GM21786 (cell line): ENCODE measurements around the gene SNX21.
"Not testable (repeated sequence)": the region's sequence is repeated elsewhere in the genome, so short reads cannot be mapped to it uniquely, and the experiment has no call there.

Experiments
- ATAC-seq: cut with Tn5 transposase; IDR thresholded peaks from one replicate; pipeline ENCODE4 v1.9.1; 2021; ENCODE audit not compliant: unreplicated experiment

Gene SNX21

DNA sequence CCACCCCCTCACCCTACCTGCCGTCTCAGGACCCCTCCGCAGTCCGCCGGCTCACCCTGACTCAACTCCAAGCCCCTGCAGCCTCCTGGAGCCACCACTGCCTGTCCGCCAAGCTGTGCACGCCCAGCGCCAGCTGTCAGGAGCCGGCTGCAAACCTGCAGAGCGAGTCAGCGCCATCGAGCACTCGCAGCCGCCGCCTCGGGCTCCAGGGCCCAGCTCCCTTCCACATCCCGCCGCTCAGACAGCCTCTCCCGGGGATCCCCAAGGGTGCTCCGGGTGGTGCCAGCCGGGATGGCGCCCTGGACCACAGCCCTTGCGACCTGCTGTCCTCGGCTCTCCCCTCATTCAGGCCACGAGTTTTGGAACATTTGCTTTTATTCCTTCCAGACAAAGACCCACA lies 10.7 kb upstream of the SNX21 start:
- no peak for ATAC-seq

DNA sequence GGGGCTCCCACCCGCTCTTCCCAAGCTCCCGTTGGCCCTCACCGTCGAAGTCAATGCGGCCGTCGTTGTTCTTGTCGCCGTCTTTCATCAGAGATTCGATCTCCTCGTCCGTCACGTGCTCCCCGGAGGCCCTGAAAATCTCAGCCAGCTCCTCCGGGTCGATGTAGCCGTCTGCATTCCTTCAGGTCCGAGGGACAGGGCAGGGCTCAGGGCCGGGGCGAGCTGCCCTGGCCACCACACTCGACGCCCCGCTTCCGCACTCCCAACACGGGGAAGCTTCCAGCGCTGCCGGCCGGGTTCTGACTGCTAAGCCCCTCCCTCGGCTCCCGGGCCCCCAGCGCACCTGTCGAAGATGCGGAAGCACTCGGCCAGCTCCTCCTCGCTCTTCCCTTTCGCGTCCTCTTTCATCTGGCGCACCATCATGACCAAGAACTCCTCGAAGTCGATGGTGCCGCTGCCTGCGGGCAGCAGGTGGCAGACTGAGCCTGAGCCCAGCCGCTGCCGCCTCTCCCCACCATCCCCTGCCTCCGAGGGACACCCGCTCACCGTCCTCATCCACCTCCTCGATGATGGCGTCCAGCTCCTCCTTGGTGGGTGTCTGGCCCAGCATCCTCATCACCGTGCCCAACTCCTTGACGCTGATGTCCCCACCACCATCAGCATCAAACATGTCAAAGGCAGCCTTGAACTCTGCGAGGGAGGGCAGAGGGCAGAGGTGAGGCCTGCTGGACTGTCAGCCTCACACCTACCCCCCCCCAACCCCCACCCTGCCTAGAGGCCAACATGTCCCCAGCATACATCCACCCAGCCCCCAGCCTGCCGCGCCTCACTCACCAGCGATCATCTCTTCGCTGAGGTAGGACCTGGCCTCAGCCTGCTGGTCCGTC lies 9.4 kb upstream of the SNX21 start:
- ATAC-seq = no peak

DNA sequence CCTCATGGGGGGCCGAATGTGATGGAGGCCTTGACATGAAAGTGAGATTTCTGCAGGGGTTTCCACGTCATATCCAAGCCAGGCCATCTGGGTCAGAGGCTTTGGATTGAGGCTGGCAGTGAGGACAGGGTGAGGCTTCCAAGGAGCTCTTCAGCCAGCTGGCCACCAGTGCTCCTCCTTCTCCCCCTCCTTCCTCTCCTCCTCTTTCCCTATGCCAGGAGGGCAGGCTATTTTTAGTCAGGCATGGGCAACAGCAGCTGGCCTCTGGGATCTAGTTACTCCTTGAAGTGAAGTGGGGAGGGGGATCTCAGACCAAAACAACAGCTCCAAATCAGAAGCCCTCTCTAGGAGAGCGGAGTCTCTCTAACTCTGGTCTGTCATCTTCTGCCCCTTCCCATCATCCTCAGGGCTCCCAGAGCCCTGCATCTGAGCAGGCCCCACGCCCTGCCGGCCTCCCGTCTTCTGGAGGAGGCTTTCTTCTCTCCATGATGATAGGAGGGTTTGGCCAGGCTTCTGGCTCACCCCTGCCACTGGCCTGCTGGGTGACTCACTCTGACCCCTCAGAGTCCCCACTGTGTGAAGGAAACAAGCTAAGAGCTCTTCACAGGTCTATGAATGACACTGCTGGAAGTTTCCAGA lies 7.1 kb upstream of the SNX21 start:
- no peak for ATAC-seq

DNA sequence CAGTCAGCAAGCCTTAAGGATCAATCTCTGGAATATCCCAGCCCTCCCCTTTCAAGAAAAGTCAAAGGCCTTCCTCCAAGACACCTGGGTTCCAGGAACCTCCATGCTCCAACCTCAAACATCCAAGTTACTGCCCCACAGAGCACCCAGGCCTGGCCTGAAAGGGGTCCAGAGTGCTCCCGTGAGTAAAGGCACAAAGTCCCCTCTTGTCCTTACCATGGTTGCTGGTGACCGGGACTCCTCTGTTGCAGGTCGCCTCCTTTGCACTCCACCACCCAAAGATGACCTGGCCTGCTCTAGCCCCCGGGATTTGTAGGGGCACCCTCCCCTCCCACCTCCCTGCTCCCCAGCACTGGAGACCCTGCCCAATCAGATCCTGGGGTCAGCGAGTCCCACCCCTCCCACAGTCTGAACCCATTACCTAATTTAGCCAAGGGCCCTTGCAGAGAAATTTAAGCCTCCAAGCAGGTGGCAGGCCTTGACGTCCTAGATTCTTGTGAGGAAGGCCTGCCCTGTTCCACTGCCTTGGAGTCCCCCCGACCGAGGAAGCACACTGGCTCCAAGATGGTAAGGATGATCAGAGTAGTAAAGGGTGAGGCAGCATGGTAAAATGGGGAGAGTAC lies 6.5 kb upstream of the SNX21 start, which contains the start of gene TNNC2:
Gene TNNC2 (minus strand): TSS at position 283 of the 623 bp plus-strand sequence. CDS start 64 bp downstream, at position 219.
- no peak for ATAC-seq

DNA sequence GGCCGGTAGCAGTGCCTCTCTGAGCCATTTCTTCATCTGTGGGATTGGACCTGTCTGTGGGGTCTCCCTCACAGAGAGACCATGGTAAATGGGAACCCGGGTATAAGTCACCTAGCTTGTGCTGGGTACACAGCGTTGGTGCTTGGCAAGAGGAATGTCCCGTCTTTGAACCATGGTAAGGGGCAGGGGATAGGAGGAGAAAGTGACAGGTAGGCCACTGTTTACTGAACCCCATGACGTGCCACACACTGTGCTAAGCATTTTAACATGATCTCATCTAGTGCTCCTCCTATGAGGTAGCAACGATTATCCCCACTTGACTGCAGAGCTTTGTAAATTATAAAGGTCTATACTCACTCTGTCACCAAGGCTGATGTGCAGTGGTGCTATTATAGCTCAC lies 5.9 kb upstream of the SNX21 start:
- no peak for ATAC-seq

DNA sequence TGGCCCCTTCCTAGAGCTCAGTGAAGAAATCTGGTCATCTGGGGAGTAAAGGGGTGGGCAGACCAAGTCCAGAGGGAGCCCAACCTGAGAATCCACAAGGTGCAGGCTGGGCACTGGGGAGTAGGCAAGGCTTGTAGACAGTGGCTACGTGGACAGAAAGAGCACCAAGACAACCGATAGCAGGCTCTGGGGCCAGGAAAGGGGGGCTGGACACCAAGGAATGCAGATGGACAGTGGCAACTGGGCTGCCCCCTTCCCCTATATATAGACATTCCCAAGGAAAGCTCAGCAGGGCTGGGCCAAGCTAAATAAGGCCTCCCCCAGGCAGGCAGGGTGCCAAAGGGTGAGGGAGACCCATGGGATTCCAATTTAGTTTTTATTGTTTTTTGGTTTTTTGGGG lies 5.0 kb upstream of the SNX21 start:
- no peak for ATAC-seq

- not testable (repeated sequence) for ATAC-seq
These were observed 3.9 kb upstream of the SNX21 start for GRCh38 chr20:45829673-45830106.

DNA sequence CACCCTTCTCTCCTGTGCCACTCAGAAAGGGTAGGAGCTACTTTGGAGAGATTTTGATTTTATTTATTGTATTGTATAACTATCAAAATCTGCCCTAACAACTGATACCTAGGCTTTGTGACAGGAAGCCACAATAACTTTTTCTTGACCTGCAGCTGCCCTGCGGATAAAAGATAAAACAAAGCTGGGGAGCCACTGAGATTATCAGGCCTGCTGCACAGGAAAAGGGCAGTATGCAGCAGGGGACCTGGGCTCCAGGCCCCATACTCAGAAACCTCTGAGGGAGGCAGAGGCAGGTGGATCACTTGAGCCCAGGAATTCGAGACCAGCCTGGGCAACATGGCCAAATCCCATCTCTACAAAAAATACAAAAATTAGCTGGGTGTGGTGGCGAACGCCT lies 980 bp upstream of the SNX21 start:
- ATAC-seq = no peak

DNA sequence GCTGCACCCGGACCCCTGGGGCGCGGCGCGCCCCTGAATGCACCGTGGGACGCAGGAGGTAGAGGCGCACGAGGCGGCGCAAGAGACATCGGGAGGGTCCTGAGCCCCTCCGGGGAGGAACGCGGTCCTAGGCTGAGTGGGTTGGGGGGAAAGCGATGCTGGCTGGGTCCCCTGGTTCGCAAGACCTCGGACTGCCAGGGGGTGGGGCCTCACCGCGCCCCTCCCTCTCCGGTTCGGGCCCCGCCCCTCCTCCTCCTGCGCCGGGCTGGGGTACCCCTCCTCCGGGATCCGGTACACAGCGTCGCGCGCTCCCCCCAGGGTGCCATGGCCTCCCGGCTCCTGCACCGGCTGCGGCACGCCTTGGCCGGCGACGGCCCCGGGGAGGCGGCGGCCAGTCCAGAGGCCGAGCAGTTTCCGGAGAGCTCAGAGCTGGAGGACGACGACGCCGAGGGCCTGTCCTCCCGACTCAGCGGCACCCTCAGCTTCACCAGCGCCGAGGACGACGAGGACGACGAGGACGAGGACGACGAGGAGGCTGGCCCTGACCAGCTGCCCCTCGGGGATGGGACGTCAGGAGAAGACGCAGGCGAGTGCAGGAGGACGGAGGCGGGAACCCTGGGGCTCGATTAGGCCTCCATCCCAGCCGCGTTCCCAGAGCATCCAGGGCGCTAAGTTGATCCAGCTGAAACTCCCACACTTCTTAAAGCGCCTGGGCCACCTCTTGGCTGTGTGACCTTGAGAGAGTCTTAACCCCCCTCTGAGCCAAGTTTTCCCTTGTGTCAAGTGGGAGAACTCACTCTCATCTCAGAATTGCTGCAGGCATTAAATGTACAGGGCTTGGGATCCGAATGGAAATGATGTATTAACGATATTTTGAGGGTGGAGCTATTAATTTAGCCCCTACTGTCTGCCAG lies 541 bp downstream of the SNX21 start:
- no peak for ATAC-seq

GRCh38 chr20:45834797-45835161 lies 1.2 kb downstream of the SNX21 start:
- no peak for ATAC-seq

DNA sequence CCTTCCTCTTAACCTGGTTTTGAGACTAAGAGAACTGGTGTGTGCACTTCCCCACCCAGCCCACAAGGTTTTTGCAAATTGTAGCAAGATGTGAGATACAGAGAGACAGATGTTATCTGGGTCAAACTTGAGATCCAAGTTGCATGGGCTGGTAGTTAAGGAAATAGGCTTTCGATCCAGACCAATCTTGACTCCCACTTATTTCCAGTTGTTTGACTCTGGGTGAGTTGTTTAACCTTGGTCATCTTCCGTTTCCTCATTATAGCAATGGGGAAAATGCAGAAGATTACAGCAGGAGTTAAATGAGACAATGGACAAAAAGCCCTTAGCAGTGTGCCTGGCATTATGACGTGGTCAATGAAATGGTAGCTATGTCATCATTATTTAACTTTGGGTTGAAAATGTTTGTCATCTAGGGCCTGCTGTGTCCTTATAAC lies 1.7 kb downstream of the SNX21 start:
- ATAC-seq = no peak

DNA sequence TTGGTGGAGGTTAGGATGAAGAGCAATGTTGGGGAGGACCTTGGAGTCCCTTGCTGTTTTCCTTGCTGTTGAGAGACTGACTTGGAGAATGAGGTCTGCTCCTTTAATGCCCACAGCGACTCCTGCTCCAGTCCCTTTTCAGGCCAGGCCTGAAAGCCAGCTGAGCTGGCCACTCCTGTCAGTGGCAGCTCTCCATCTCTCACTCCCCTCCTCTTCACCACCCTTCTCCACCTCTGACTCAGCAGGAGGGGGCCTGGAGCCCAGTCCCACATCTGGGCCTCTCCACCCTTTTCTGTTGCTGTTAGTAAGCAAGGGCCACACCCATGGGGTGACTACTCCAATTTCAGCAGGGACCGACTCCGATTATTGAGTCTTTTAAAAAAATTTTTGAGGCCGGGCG lies 2.2 kb downstream of the SNX21 start:
- no peak for ATAC-seq

DNA sequence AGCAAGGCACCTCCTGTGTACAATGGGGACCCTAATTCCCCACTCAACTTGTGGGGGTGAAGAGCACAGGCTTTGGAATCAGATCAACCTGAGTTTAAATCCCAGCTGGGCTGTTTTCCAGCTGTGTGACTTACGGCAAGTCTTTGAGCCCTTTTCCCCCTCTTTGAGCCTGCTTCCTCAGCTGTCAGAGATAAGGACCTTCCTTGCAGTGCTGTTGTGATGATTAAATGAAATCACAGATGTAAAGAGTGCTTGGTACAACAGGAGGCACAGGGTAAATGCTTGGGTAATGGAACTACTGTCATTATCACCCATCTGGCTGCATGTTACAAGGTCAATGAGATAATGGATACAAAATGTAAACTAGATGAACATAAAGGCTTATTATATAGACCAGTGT lies 3.2 kb downstream of the SNX21 start:
- no peak for ATAC-seq

- ATAC-seq = no peak
These were observed 7.2 kb downstream of the SNX21 start for GRCh38 chr20:45840700-45841198.

DNA sequence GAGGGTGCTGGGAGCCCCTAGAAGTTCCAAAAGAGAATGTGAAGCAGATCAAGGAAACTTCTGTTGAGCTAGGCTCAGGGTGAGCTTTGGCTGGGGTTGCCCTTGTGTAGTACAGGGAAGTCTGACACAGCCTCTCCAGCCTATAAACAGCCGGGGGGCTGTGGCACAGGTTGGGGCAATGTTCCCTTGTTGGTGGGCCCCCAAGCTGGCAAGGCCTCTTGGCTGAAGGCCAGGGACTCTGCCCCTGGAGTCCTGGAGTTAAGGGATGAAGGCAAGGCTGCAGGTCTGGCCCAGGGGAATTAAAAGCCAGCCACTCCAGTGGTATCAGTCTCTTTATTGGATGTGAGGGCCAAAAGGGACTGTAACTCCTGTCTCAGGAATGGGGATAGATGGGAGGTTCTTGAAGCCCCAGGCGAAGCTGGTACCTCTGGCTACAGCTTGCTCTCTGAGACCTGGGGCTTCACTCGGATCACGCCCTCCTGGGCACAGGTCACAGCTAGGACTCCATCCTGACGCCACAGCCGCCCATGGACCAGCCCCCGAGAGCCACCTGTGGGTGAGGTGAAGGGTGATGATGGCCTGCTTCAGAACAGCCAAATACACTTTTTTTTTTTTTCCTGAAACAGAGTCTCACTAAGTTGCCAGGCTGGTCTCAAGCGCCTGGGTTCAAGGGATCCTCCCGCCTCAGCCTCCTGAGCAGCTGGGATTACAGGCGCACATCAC lies 8.0 kb downstream of the SNX21 start:
- no peak for ATAC-seq

DNA sequence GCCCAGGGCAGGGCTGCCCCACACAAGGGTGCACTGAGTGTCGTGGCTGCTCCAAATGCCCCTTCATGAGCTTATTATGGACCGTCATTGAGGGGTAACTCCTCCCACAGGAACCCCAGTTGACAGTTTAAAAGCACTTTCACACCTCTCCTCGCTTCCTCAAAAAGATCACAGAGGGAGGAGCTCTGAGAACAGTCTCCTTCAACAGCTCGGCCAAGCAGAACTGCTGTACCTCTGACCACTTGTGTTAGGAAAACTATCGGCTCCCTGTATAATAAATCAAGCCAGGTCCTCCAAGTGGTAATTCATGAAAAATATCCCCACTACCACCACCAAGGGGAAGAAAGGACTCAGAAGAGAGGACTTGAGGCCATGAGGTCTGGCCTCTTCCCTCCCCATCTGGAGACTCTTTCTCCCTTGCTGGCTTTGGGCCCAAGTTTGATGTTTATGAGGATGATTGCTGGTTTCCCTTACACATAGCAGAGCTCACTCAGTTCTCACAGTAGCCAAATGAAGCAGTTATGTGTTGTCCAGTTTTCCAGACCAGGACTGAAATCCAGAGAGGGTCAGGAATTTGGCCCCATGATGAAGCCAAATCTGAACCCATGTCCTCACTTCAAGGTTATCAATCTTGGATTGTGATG lies 8.7 kb downstream of the SNX21 start:
- ATAC-seq = no peak

DNA sequence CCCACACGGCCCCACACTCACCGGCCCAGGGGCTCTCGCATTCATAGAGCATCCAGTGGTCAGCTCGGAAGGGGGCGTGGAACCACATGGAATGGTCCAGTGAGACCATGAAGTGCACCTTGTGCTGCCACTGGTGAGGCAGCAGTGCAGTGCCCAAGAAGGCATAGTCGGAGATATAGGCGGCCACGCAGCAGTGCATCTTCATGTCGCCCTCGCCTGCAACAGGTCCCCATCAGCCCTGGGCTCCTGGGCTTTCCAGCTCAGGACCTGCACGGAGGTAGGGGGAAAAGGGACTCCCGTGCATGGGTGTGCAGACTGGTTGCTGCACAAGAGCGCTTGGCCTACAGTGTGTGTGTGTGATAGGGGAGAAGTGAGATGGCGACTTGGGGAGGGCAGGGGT lies 9.9 kb downstream of the SNX21 start:
- no peak for ATAC-seq

GRCh38 chr20:45845452-45845851 lies 11.9 kb downstream of the SNX21 start:
- no peak for ATAC-seq

- ATAC-seq = no peak
These were observed 14.8 kb downstream of the SNX21 start for GRCh38 chr20:45848421-45848820.
